Measurements from ENCODE around the gene SLC12A7.

GRCh38 chr5:1067141-1068121 lies 44.4 kb downstream of the SLC12A7 start:
- no peak for TF ChIP-seq CTCF (IDR thresholded peaks at IDR 0.05)
- TF ChIP-seq POLR2A (IDR thresholded peaks at IDR 0.05): no peak
- TF ChIP-seq POLR2AphosphoS5 (IDR thresholded peaks at IDR 0.05): no peak
- no peak for TF ChIP-seq EP300 (IDR thresholded peaks at IDR 0.05)

All from sigmoid colon (tissue), 4 donors.